Type B pancreatic cell (in vitro differentiated cells): ENCODE results near the gene LOXL4. TPM values are rescaled to one million over a fixed set of nuclear protein-coding genes. Genes with fewer than 3 reads are reported as not detected.

ENCODE experiments used
- DNase-seq: peaks from one replicate; pipeline ENCODE4 v3.0.0; 2021; ENCODE audit warnings: mixed read lengths; ENCODE audit not compliant: unreplicated experiment; ENCODE audit errors: extremely low spot score
- H3K27ac Mint-ChIP-seq: 2 replicates; pipeline ENCODE4 v1.8.0; 2021; ENCODE audit warnings: mild to moderate bottlenecking, mixed read lengths
- H3K27me3 Mint-ChIP-seq: 2 replicates; pipeline ENCODE4 v1.8.0; 2021; ENCODE audit warnings: mixed read lengths
- H3K36me3 Mint-ChIP-seq: 2 replicates; pipeline ENCODE4 v1.8.0; 2021; ENCODE audit warnings: mixed read lengths
- H3K4me1 Mint-ChIP-seq: one replicate; pipeline ENCODE4 v1.8.0; 2021; ENCODE audit warnings: mixed read lengths; ENCODE audit not compliant: unreplicated experiment
- H3K4me3 Mint-ChIP-seq: 2 replicates; pipeline ENCODE4 v1.8.0; 2021; ENCODE audit warnings: mild to moderate bottlenecking, mixed read lengths
- H3K9me3 Mint-ChIP-seq: 2 replicates; pipeline ENCODE4 v1.8.0; 2021; ENCODE audit warnings: mixed read lengths
- total RNA-seq: library from RNA; stranded (reverse); gene quantifications from 2 replicates; pipeline ENCODE4 v1.2.1, GENCODE V29; 2021; ENCODE audit warnings: low replicate concordance
- TF ChIP-seq, protein P1 (sequence below): fragments of 200-600 bp; sonication (generic); conservative IDR thresholded peaks from 2 replicates; pipeline ENCODE4 v1.5.0; 2021; ENCODE audit warnings: antibody characterized with exemption, mild to moderate bottlenecking

Gene LOXL4
- total RNA-seq, 1 donor from 2014 or later = 59.4 TPM

- Mint-ChIP-seq H3K27ac (no peak overlapping the region), H3K9me3 (no peaks in the 10 kb centered on the region), H3K4me3 (no peak overlapping the region), H3K27me3 (peaks cover 12% of the 10 kb centered on the region), H3K36me3 (no peaks in the 10 kb centered on the region), H3K4me1 (peaks cover 19% of the 10 kb centered on the region)
- no peak for DNase-seq
- TF ChIP-seq, protein P1, sequence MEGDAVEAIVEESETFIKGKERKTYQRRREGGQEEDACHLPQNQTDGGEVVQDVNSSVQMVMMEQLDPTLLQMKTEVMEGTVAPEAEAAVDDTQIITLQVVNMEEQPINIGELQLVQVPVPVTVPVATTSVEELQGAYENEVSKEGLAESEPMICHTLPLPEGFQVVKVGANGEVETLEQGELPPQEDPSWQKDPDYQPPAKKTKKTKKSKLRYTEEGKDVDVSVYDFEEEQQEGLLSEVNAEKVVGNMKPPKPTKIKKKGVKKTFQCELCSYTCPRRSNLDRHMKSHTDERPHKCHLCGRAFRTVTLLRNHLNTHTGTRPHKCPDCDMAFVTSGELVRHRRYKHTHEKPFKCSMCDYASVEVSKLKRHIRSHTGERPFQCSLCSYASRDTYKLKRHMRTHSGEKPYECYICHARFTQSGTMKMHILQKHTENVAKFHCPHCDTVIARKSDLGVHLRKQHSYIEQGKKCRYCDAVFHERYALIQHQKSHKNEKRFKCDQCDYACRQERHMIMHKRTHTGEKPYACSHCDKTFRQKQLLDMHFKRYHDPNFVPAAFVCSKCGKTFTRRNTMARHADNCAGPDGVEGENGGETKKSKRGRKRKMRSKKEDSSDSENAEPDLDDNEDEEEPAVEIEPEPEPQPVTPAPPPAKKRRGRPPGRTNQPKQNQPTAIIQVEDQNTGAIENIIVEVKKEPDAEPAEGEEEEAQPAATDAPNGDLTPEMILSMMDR = no peak
Measured at GRCh38 chr10:98300526-98301229, 32.7 kb upstream of the LOXL4 start.

GRCh38 chr10:98299341-98299740, 31.3 kb upstream of the LOXL4 start:
- H3K27me3 Mint-ChIP-seq = peaks cover 8% of the 10 kb centered on the region
- no peak overlapping the region for H3K27ac Mint-ChIP-seq
- H3K4me1 Mint-ChIP-seq = peaks cover 25% of the 10 kb centered on the region
- TF ChIP-seq, protein P1 = no peak
- no peaks in the 10 kb centered on the region for H3K36me3 Mint-ChIP-seq
- H3K4me3 Mint-ChIP-seq = no peak overlapping the region
- H3K9me3 Mint-ChIP-seq = no peaks in the 10 kb centered on the region
- DNase-seq = no peak

DNA sequence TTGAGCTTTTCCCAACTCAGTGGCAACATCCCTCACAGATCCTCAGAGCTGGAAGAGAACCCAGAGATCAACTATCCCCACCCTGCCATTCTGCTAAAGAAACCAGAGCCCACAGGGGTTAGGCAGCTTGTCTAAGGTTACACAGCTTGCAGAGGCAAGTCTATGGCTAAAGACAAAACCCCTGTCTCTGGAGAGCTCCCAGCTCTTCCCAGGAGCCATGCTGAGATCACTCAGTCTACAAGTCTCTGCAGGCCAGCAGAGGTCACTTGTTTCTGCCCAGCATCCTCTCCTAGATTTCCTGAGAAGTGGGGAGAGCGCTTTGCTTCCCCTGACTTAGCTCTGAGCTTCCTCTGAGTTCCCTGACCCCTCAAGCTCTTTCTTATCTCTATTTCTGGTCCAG, 28.5 kb upstream of the LOXL4 start:
- no peak for DNase-seq
- H3K9me3 Mint-ChIP-seq = peaks cover 5% of the 10 kb centered on the region
- H3K4me3 Mint-ChIP-seq = peak overlapping the region; percentile 48
- H3K27me3 Mint-ChIP-seq = peaks cover 10% of the 10 kb centered on the region
- no peaks in the 10 kb centered on the region for H3K36me3 Mint-ChIP-seq
- TF ChIP-seq, protein P1 = no peak
- H3K4me1 Mint-ChIP-seq = peaks cover 25% of the 10 kb centered on the region
- peak overlapping the region; percentile 17 for H3K27ac Mint-ChIP-seq

DNA sequence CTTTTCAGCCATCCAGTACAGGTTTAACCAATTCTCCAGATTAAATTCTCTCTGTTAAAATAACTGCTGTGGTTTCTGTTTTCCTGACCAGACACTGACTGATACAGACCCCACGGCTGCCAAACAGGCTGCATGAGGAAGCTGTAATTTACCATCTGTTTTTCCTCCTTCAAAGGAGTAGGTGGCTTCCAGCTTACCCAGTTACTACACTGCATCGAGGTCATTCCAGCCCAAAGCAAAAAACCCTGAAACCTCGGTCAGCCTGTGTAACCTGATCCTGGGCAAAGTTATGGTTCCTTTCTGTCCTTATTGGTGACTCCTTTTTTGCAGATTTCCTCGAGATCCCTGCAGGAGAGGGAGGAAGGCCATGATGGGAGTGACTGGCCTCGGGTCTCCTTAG, 27.9 kb upstream of the LOXL4 start:
- H3K4me3 Mint-ChIP-seq = peak overlapping the region; percentile 43
- DNase-seq = no peak
- TF ChIP-seq, protein P1 = no peak

GRCh38 chr10:98295401-98295811, 27.4 kb upstream of the LOXL4 start:
- peak overlapping the region; percentile 17 for H3K27ac Mint-ChIP-seq
- no peaks in the 10 kb centered on the region for H3K36me3 Mint-ChIP-seq
- H3K9me3 Mint-ChIP-seq = peaks cover 5% of the 10 kb centered on the region
- no peak for DNase-seq
- H3K4me1 Mint-ChIP-seq = peaks cover 25% of the 10 kb centered on the region
- H3K4me3 Mint-ChIP-seq = no peak overlapping the region
- TF ChIP-seq, protein P1 = no peak
- H3K27me3 Mint-ChIP-seq = peaks cover 9% of the 10 kb centered on the region

More for the DNA sequence above, 27.9 kb upstream of the LOXL4 start:
- peak overlapping the region; percentile 17 for H3K27ac Mint-ChIP-seq
- H3K27me3 Mint-ChIP-seq = peaks cover 9% of the 10 kb centered on the region
- H3K4me1 Mint-ChIP-seq = peaks cover 25% of the 10 kb centered on the region
- H3K36me3 Mint-ChIP-seq = no peaks in the 10 kb centered on the region
- peaks cover 5% of the 10 kb centered on the region for H3K9me3 Mint-ChIP-seq
